DND-41 (cell line): ENCODE data around the gene PEX14.

Source experiments
- CTCF ChIP-seq: IDR thresholded peaks from 2 replicates; pipeline ENCODE4 v1.5.1; 2012; ENCODE audit warnings: borderline replicate concordance, low read length, moderate library complexity, mild to moderate bottlenecking; ENCODE audit not compliant: poor library complexity, severe bottlenecking; ENCODE audit errors: extremely low read depth
- EZH2 ChIP-seq: IDR thresholded peaks from 3 replicates; pipeline ENCODE4 v1.6.1; 2012; ENCODE audit warnings: borderline replicate concordance, low read depth, mild to moderate bottlenecking, moderate library complexity, low read length, inconsistent platforms; ENCODE audit not compliant: severe bottlenecking

- no peak for TF ChIP-seq CTCF
- no peak for TF ChIP-seq EZH2
Observed at GRCh38 chr1:10615932-10616671, 141.4 kb downstream of the PEX14 start.
